Activated B cell treated with CpG ODN at 0.5 μM for 24 hours (primary cell): ENCODE data around the gene CLDN5. TPM values are rescaled to one million over a fixed set of nuclear protein-coding genes. Genes with fewer than 3 reads are reported as not detected.

Experiments
- ATAC-seq: fragments of 200-7000 bp; cut with Tn5 transposase; one replicate; pipeline ENCODE4 v1.10.0; 2021; ENCODE audit warnings: low read depth, mild to moderate bottlenecking, moderate library complexity
- CTCF ChIA-PET: fragments of 350-600 bp; sonication (Branson Sonifier 250); formaldehyde crosslinking; loops from one replicate; lab custom pipeline; 2021; ENCODE audit warnings: antibody characterized with exemption; lab: Charles Lee
- POLR2A ChIA-PET: fragments of 350-600 bp; sonication (Branson Sonifier 250); formaldehyde crosslinking; loops from one replicate; lab custom pipeline; 2021; ENCODE audit warnings: antibody characterized with exemption; lab: Charles Lee
- DNase-seq: peaks from one replicate; pipeline ENCODE4 v3.0.0; 2022
- H3K27ac Mint-ChIP-seq: one replicate; pipeline ENCODE4 v1.8.0; 2020; ENCODE audit warnings: mixed read lengths
- H3K27me3 Mint-ChIP-seq: one replicate; pipeline ENCODE4 v1.8.0; 2021; ENCODE audit warnings: mixed read lengths
- H3K36me3 Mint-ChIP-seq: one replicate; pipeline ENCODE4 v1.8.0; 2021; ENCODE audit warnings: low read depth, mixed read lengths
- H3K4me1 Mint-ChIP-seq: one replicate; pipeline ENCODE4 v1.8.0; 2021; ENCODE audit warnings: mixed read lengths
- H3K4me3 Mint-ChIP-seq: one replicate; pipeline ENCODE4 v1.8.0; 2020; ENCODE audit warnings: mild to moderate bottlenecking, mixed read lengths
- H3K9me3 Mint-ChIP-seq: one replicate; pipeline ENCODE4 v1.8.0; 2020; ENCODE audit warnings: mixed read lengths
- intact Hi-C: fragments of 100-400 bp; cut with micrococcal nuclease; formaldehyde crosslinking; loops from one replicate; pipeline ENCODE4 v1.15.1; 2024
- total RNA-seq: library from RNA; stranded (reverse); gene quantifications from 2 replicates; pipeline ENCODE4 v1.2.3, GENCODE V29; 2022
- TF ChIP-seq, protein P1 (sequence below): fragments of 200-600 bp; IDR thresholded peaks from one replicate; pipeline ENCODE4 v1.8.0; 2022; ENCODE audit warnings: antibody characterized with exemption, mild to moderate bottlenecking

Gene CLDN5, protein sequence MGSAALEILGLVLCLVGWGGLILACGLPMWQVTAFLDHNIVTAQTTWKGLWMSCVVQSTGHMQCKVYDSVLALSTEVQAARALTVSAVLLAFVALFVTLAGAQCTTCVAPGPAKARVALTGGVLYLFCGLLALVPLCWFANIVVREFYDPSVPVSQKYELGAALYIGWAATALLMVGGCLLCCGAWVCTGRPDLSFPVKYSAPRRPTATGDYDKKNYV
- total RNA-seq: not detected in 2 replicates

DNA sequence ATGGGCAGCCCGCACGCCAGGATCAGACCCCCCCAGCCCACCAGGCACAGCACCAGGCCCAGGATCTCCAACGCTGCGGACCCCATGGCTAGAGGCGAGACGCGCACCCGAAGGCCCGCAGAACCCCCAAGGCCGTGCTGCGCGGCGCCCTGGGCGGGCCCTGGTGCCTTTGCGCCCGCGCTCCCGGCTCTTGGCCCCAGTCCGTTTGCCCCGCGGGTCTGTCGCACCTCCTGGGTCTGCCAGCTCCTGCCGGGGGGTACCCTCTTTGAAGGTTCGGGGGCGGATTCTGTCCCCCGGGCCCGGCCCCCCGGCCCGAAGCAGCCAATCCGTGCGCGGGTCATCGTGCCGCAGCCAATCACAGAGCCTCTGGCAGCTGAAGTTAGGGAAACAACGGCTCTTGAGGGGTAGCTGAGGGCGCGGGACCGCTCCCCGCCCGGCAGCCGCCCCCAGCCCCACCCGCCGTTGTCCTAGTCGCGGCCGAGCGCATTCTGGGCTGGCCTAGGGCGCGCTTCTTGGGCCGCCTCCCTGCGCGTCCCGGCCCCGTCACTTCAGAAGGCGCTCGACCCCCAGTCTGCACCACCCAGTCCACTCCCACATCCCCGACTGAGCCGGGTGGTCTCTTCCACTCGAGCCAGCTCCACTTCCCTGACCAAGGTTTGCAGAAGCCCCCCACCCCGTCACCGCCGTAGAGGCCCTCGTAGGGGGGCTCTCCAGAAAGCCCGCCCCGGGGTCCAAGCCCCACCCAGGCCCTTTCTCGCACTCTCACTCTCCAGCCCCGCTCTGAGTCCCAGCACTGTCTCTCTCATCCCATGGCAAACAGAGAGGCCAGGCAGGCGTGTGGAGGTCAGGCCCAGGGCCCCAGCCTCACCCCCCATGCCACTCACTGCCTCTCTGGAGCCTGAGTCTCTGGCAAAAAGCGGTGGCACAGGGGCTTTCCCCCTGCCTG lies at the start of gene CLDN5:
CLDN5 (minus strand) TSS at position 241 of the 946 bp plus-strand sequence; CDS start at position 86, 155 bp downstream.
- ChIA-PET CTCF (no interaction called here), POLR2A (no interaction called here)
- Mint-ChIP-seq H3K27me3 (peaks cover 27% of the 10 kb centered on the region), H3K36me3 (no peaks in the 10 kb centered on the region), H3K4me3 (peak within 1 kb of the TSS; percentile 24), H3K4me1 (peaks cover 16% of the 10 kb centered on the region), H3K27ac (no peak within 1 kb of the TSS), H3K9me3 (no peaks in the 10 kb centered on the region)
- ATAC-seq (no peak), DNase-seq (no peak)
- intact Hi-C loops: no loop called here
- TF ChIP-seq, protein P1, sequence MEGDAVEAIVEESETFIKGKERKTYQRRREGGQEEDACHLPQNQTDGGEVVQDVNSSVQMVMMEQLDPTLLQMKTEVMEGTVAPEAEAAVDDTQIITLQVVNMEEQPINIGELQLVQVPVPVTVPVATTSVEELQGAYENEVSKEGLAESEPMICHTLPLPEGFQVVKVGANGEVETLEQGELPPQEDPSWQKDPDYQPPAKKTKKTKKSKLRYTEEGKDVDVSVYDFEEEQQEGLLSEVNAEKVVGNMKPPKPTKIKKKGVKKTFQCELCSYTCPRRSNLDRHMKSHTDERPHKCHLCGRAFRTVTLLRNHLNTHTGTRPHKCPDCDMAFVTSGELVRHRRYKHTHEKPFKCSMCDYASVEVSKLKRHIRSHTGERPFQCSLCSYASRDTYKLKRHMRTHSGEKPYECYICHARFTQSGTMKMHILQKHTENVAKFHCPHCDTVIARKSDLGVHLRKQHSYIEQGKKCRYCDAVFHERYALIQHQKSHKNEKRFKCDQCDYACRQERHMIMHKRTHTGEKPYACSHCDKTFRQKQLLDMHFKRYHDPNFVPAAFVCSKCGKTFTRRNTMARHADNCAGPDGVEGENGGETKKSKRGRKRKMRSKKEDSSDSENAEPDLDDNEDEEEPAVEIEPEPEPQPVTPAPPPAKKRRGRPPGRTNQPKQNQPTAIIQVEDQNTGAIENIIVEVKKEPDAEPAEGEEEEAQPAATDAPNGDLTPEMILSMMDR: no peak

DNA sequence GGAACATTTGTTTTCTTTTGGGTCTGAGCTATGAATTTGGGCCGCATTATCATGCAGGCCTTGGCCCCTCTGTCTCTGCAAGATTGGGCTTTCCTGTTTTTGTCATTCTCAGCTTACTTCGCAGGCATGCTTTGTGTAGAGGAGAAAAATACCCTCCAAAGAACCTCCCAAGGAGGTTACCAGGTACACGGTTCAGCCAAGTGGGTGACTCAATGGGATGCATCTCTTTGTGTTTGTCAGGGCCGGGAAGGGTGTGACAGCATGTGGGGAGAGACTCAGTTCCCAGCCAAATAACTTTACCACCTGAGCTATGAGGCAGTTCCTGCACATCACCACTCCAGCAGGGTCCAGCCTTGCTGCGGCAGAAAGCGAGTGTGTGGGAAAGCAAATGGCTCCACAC lies 47.8 kb upstream of the CLDN5 start:
- ATAC-seq (no peak), DNase-seq (no peak)
- TF ChIP-seq, protein P1: no peak
- Mint-ChIP-seq H3K27me3 (peaks cover 15% of the 10 kb centered on the region), H3K4me3 (no peak overlapping the region), H3K36me3 (no peaks in the 10 kb centered on the region), H3K27ac (no peak overlapping the region), H3K9me3 (no peaks in the 10 kb centered on the region), H3K4me1 (no peaks in the 10 kb centered on the region)
- intact Hi-C loops: no loop called here
- POLR2A ChIA-PET: no interaction called here
- CTCF ChIA-PET: no interaction called here

DNA sequence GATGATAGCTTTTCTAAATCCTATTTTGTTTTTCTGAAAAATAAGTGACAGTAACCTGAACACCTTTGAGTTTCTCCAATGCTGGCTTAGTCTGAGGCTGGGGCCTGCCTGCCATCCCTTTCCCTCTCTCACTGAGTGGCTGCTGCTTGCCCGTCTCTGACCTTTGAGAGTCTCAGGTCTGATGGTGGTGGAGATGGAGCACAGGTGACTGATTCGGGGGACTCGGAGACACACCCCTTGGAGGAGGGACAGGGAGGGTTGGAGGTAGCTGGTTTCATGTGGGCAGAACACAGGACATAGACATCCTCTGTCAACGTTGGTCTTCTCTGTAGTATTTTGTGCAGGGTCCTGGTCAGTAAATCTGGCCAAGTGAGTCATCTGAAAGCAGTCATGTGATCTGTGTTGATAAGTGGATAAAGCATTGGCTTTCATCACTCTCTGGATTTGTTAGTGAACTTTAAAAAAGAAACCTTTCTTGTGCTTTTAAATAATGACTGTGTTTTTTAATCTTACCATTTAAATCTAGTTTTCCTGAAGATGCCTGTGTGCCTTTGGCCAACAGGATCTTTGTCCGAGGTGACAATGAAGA lies 47.1 kb upstream of the CLDN5 start:
- H3K4me3 Mint-ChIP-seq: no peak overlapping the region
- no peak overlapping the region for H3K27ac Mint-ChIP-seq
- TF ChIP-seq, protein P1: no peak
- ATAC-seq: no peak
- ChIA-PET CTCF (no interaction called here), POLR2A (no interaction called here)
- H3K4me1 Mint-ChIP-seq: no peaks in the 10 kb centered on the region
- peaks cover 12% of the 10 kb centered on the region for H3K27me3 Mint-ChIP-seq
- no peak for DNase-seq
- intact Hi-C loops: no loop called here
- H3K9me3 Mint-ChIP-seq: no peaks in the 10 kb centered on the region
- no peaks in the 10 kb centered on the region for H3K36me3 Mint-ChIP-seq

DNA sequence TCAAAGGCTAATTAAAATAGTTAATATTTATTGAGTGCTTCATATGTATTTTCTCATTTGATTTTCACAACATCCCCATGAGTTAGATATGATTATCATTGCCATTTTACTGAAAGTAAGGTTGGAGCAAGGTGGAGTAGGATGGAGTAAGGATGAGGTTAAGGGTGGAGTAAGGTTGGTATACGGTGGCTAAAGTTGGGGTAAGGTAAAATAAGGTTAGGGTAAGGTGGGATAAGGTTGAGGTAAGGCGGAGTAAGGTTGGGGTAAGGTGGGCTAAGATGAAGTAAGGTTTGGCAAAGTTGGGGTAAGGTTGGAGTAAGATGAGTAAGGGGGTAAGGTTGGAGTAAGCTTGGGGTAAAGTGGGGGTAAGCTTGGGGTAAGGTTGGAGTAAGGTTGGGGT lies 45.8 kb upstream of the CLDN5 start:
- intact Hi-C loops: no loop called here
- no peaks in the 10 kb centered on the region for H3K4me1 Mint-ChIP-seq
- no peak overlapping the region for H3K4me3 Mint-ChIP-seq
- ChIA-PET POLR2A (no interaction called here), CTCF (no interaction called here)
- no peaks in the 10 kb centered on the region for H3K9me3 Mint-ChIP-seq
- ATAC-seq: no peak
- no peak overlapping the region for H3K27ac Mint-ChIP-seq
- H3K27me3 Mint-ChIP-seq: peaks cover 17% of the 10 kb centered on the region
- H3K36me3 Mint-ChIP-seq: no peaks in the 10 kb centered on the region
- TF ChIP-seq, protein P1: no peak
- no peak for DNase-seq

DNA sequence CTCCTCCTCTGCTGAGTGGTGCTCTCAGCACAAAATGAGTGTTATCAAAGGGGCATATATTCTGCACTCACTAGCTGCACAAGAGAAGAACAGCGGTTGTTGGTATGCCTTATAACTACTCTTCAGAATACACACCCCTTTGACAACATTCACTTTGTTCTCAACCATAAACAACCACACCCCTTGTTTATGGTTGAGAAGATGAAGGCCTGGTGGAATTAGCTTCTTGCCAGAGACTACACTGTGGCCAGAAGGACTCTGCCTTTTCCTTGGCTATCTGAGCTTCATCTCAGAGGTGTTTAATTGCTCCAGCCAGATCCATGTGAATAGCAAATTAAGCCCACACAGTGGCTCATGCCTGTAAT lies 45.0 kb upstream of the CLDN5 start:
- CTCF ChIA-PET: no interaction called here
- no peak for ATAC-seq

More for the DNA sequence above, 45.0 kb upstream of the CLDN5 start:
- intact Hi-C loops: no loop called here
- H3K27ac Mint-ChIP-seq: no peak overlapping the region
- H3K4me1 Mint-ChIP-seq: no peaks in the 10 kb centered on the region
- POLR2A ChIA-PET: no interaction called here
- peaks cover 15% of the 10 kb centered on the region for H3K27me3 Mint-ChIP-seq
- TF ChIP-seq, protein P1: no peak
- no peaks in the 10 kb centered on the region for H3K9me3 Mint-ChIP-seq
- no peak for DNase-seq
- no peak overlapping the region for H3K4me3 Mint-ChIP-seq
- H3K36me3 Mint-ChIP-seq: no peaks in the 10 kb centered on the region
